NCI-H2081 (cell line): Measurements from ENCODE around the gene IMMT.
"Not testable (repeated sequence)": the region's sequence is repeated elsewhere in the genome, so short reads cannot be mapped to it uniquely, and the experiment has no call there.

Experiments
- DNase-seq, 2 experiments: peaks; one replicate each; lab custom pipeline; 2025; lab: John Stamatoyannopoulos, UW

Gene IMMT

GRCh38 chr2:86195055-86195807 lies at the start of gene IMMT:
Gene IMMT (minus strand): TSS chr2:86195462. CDS start chr2:86195382, 80 bp downstream.
- DNase-seq, result peak; percentile 96 to 97

GRCh38 chr2:86244781-86245180 lies 49.5 kb upstream of the IMMT start:
- not testable (repeated sequence) for DNase-seq

GRCh38 chr2:86243950-86244733 lies 48.9 kb upstream of the IMMT start:
- DNase-seq, result no peak

- no peak for DNase-seq
These were observed 48.0 kb upstream of the IMMT start for GRCh38 chr2:86243272-86243671.

- no peak for DNase-seq
These were observed 46.3 kb upstream of the IMMT start for GRCh38 chr2:86241611-86242010.

GRCh38 chr2:86240251-86240650 lies 45.0 kb upstream of the IMMT start:
- DNase-seq, result no peak

- no peak for DNase-seq
These were observed 44.5 kb upstream of the IMMT start for GRCh38 chr2:86239745-86240144.

GRCh38 chr2:86239326-86239725 lies 44.1 kb upstream of the IMMT start:
- no peak for DNase-seq

GRCh38 chr2:86238354-86238753 lies 43.1 kb upstream of the IMMT start:
- no peak for DNase-seq

GRCh38 chr2:86237172-86237571 lies 41.9 kb upstream of the IMMT start:
- DNase-seq, result no peak

- DNase-seq, result no peak
These were observed 40.1 kb upstream of the IMMT start for GRCh38 chr2:86235196-86235980.

- DNase-seq, result no peak
These were observed 39.4 kb upstream of the IMMT start for GRCh38 chr2:86234563-86235131.

GRCh38 chr2:86233436-86233835 lies 38.2 kb upstream of the IMMT start:
- no peak for DNase-seq

- no peak for DNase-seq
These were observed 37.6 kb upstream of the IMMT start for GRCh38 chr2:86232910-86233309.

GRCh38 chr2:86232373-86232784 lies 37.1 kb upstream of the IMMT start:
- no peak for DNase-seq

- no peak for DNase-seq
These were observed 36.6 kb upstream of the IMMT start for GRCh38 chr2:86231680-86232372.

- no peak for DNase-seq
These were observed 35.7 kb upstream of the IMMT start for GRCh38 chr2:86230961-86231360.

GRCh38 chr2:86229221-86229620 lies 34.0 kb upstream of the IMMT start:
- no peak for DNase-seq

GRCh38 chr2:86228574-86228973 lies 33.3 kb upstream of the IMMT start:
- DNase-seq, result not testable (repeated sequence)

- DNase-seq, result no peak
These were observed 32.4 kb upstream of the IMMT start for GRCh38 chr2:86227685-86228084.
